Stimulated activated naive B cell treated with anti-CD40 and anti-IgM and Interleukin-4, amounts not matched to agents 10 μg/mL and 1 μg/mL and 100 μg/mL, for 72 hours (primary cell): ENCODE results near the gene BGN.

Source experiments
- ATAC-seq, 2 donors: fragments of 150-1000 bp; cut with Tn5 transposase; replicated peaks; 2 replicates each; pipeline ENCODE4 v1.10.0; 2021; ENCODE audit warnings: moderate library complexity in 1 of 2
- DNase-seq: peaks from one replicate; pipeline ENCODE4 v3.0.0; 2021
- H3K27ac Mint-ChIP-seq: one replicate; pipeline ENCODE4 v1.8.0; 2022; ENCODE audit warnings: mild to moderate bottlenecking, mixed read lengths
- H3K27me3 Mint-ChIP-seq, 2 donors: one replicate each; pipeline ENCODE4 v1.8.0; 2022; ENCODE audit warnings: mixed read lengths in 2 of 2
- H3K36me3 Mint-ChIP-seq, 2 donors: one replicate each; pipeline ENCODE4 v1.8.0; 2022; ENCODE audit warnings: mixed read lengths in 2 of 2, mild to moderate bottlenecking in 1 of 2
- H3K4me1 Mint-ChIP-seq, 2 donors: one replicate each; pipeline ENCODE4 v1.8.0; 2022; ENCODE audit warnings: mixed read lengths in 2 of 2, mild to moderate bottlenecking in 1 of 2
- H3K4me3 Mint-ChIP-seq, 2 donors: one replicate each; pipeline ENCODE4 v1.8.0; 2022; ENCODE audit warnings: mild to moderate bottlenecking in 2 of 2, mixed read lengths in 2 of 2, moderate library complexity in 1 of 2
- H3K9me3 Mint-ChIP-seq, 2 donors: one replicate each; pipeline ENCODE4 v1.8.0; 2022; ENCODE audit warnings: mixed read lengths in 2 of 2, mild to moderate bottlenecking in 1 of 2

BGN gene

DNA sequence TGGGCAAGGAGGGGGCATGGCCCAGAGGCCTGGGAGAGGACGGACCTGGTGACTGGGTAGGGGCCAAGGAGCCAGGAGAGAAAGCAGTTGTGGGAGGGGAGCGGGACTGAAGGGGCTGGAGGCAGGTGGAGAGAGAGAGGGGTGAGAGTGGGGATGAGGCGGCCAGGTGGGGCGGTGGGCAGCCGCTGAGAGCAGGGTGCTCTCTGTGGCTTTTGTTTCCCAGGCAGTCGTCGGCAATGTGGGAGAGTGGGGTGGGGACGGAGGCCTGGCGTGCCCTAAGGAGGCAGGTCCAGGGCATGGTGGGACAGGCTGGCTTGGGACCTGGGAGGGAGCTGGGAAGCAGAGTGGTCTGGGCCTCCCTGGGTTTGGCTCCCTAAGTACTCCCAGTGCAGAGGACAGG is 19.5 kb downstream of the BGN start:
- H3K4me3 Mint-ChIP-seq, result no peak overlapping the region
- peaks cover 5 to 6% of the 10 kb centered on the region in 2 donors for H3K4me1 Mint-ChIP-seq
- ATAC-seq (no peak), DNase-seq (no peak)
- no peak overlapping the region for H3K27ac Mint-ChIP-seq
- peaks cover 12 to 27% of the 10 kb centered on the region in 2 donors for H3K27me3 Mint-ChIP-seq
- no peaks in the 10 kb centered on the region for H3K9me3 Mint-ChIP-seq
- H3K36me3 Mint-ChIP-seq, result no peaks in the 10 kb centered on the region

GRCh38 chrX:153515435-153515834 is 20.7 kb downstream of the BGN start:
- Mint-ChIP-seq H3K4me1 (peaks cover 5 to 6% of the 10 kb centered on the region in 2 donors), H3K36me3 (no peaks in the 10 kb centered on the region), H3K4me3 (no peak overlapping the region), H3K27me3 (peaks cover 12 to 35% of the 10 kb centered on the region in 2 donors), H3K27ac (no peak overlapping the region), H3K9me3 (no peaks in the 10 kb centered on the region)
- no peak for DNase-seq
- ATAC-seq, result no peak

GRCh38 chrX:153516073-153516472 is 21.3 kb downstream of the BGN start:
- Mint-ChIP-seq H3K36me3 (no peaks in the 10 kb centered on the region), H3K4me1 (peaks cover 5 to 6% of the 10 kb centered on the region in 2 donors), H3K9me3 (no peaks in the 10 kb centered on the region), H3K27ac (no peak overlapping the region), H3K4me3 (no peak overlapping the region), H3K27me3 (peaks cover 15 to 40% of the 10 kb centered on the region in 2 donors)
- ATAC-seq, result no peak
- DNase-seq, result no peak

- Mint-ChIP-seq H3K27ac (no peak within 1 kb of the TSS), H3K4me1 (peaks cover 5 to 6% of the 10 kb centered on the region in 2 donors), H3K36me3 (no peaks in the 10 kb centered on the region), H3K27me3 (peaks cover 24 to 52% of the 10 kb centered on the region in 2 donors), H3K4me3 (peak within 1 kb of the TSS in 1 of 2 donors; percentile 23), H3K9me3 (no peaks in the 10 kb centered on the region)
- no peak for ATAC-seq
- no peak for DNase-seq
These were observed 22.6 kb downstream of the BGN start, which contains the start of gene ATP2B3 for GRCh38 chrX:153517423-153517822. Gene ATP2B3 (plus strand): TSS chrX:153517642. CDS start chrX:153536248, 18,606 bp downstream.

DNA sequence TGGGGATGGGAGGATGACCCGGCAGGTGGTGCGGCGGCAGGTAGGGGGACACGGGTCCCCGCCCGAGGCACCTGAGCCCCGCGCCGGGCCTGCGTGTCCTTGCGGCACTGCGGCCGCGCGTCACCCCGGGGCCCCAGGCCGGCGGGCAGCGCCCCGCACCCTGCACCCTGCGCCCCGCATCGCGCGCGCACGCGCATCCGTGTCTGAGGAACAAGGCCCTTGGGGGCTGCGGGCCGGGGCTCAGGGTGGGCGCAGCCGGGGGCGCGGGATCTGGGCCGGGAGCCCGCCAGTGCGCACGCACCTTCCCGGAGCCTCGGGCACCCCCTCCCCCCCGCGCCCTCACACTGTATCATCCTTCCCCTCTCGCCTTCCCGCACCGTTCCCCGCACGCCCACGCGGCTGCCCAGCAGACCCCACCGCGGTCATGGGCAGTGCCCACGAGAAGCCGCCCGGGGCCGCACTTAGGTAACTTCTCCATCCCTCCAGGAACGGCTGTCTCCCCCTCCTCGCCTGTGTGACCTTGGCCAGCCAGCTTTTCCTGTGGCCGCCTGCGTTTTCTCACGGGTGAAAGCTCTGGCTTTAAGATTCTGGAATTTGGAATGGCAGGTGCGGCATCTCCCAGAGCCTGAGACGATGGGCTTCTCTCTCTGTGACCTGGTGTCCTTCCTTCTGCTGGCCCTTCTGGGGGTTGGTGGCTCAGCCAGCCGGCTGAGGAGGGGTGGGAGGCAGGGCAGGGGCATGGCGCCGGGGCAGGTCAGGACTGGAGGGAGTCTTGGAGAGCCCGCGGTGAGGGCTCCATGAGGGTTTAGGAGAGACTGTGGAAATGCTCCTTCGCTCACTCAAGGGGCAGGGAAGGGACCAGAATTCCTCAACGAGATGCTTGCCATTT is 23.4 kb downstream of the BGN start:
- DNase-seq (no peak), ATAC-seq (no peak)
- Mint-ChIP-seq H3K4me3 (peak overlapping the region in 1 of 2 donors; percentile 23), H3K27me3 (peaks cover 25 to 53% of the 10 kb centered on the region in 2 donors), H3K9me3 (no peaks in the 10 kb centered on the region), H3K36me3 (no peaks in the 10 kb centered on the region), H3K27ac (no peak overlapping the region), H3K4me1 (peaks cover 5 to 6% of the 10 kb centered on the region in 2 donors)

DNA sequence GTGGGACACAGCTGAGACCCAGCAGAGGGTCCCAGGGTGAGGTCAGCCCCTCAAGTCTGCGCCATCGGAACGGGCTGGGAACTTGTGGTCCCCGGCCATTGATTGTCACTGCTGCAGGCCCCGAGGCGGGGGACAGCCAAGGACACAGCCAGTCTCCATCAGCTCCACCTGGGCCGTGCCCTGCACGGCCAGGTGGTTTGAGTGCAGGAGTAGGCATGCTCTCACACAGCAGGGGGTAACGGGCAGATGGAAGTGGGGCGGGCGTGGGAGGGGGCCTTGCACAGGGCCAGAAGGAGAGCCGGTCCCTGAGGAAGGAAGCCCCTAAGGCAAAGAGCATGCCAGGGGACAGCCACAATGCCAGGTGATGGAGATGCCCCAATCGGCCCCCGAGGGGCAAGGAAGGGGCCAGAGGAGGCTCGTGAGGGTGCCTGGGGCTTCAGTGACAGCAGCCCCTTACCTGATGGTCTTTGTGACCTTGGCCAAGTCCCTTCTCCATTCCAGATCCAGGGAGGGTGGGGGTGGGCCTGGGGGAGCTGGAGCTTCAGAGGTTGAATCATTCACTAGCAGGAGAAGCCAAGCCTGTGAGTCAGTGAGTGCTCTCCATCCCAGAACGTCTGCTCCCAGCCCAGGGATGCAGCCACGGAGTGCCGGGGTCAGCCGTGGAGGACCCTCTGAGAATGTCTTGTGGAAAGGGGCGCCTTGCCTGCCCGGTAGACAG is 24.9 kb downstream of the BGN start:
- Mint-ChIP-seq H3K27ac (no peak overlapping the region), H3K36me3 (no peaks in the 10 kb centered on the region), H3K9me3 (no peaks in the 10 kb centered on the region), H3K4me1 (peaks cover 5 to 6% of the 10 kb centered on the region in 2 donors), H3K4me3 (no peak overlapping the region), H3K27me3 (peaks cover 25 to 53% of the 10 kb centered on the region in 2 donors)
- no peak for DNase-seq
- no peak for ATAC-seq

DNA sequence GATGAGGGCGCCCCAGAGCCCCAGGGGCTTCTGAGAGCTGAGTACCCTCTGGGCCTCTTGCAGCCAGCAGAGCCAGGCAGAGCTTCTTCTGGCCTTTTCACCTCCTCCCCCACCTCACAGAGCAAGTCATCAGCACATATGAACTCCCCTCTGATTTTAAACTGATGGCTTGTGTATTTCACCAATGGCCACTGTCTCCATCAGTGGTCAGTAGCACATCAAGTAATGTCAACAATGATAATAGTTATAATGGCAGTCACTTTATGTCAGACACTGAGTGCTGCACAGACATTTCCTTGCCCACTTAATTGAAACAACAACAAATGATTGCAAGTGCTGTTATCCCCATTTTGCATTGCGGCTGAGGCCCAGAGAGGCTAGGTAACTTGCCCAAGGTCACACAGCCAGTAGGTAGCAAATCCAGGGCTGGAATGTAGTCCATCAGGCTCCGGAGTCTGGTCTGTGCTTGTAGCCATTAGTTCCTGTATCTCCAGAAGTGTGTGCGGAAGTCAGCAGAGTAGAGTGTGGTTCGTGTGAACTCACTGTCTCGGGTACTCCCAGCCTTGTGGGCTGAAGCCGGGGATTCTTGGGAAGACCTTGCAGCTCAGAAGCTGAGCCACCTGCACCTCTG is 25.6 kb downstream of the BGN start:
- ATAC-seq (no peak), DNase-seq (no peak)
- peaks cover 5 to 6% of the 10 kb centered on the region in 2 donors for H3K4me1 Mint-ChIP-seq
- H3K9me3 Mint-ChIP-seq, result no peaks in the 10 kb centered on the region
- H3K27me3 Mint-ChIP-seq, result peaks cover 25 to 53% of the 10 kb centered on the region in 2 donors
- H3K36me3 Mint-ChIP-seq, result no peaks in the 10 kb centered on the region
- H3K27ac Mint-ChIP-seq, result no peak overlapping the region
- H3K4me3 Mint-ChIP-seq, result no peak overlapping the region

- Mint-ChIP-seq H3K27me3 (peaks cover 24 to 47% of the 10 kb centered on the region in 2 donors), H3K4me1 (peaks cover 3 to 5% of the 10 kb centered on the region in 2 donors), H3K4me3 (no peak overlapping the region), H3K9me3 (no peaks in the 10 kb centered on the region), H3K36me3 (no peaks in the 10 kb centered on the region), H3K27ac (no peak overlapping the region)
- no peak for ATAC-seq
- no peak for DNase-seq
These were observed 26.3 kb downstream of the BGN start for GRCh38 chrX:153521034-153521433.

DNA sequence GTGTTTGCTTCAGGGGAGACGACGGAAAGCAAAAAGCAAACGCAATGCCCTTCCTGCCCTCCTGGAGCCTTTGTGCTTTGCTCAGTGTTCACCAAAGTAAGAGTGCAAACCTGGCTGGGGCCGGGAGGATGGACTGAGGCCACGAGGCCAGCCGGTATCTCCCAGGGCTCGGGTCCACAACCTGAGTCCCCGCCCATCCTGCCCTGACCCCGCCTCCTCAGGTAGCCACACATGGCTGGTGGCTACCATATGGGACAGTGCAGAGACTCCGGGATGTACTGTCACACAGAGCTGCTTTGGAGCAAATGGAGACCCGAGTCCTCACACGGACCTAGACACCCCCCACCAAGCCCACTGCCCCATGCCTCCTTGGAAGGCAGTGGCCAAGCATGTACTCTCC is 27.5 kb downstream of the BGN start:
- H3K4me1 Mint-ChIP-seq, result peaks cover 2 to 5% of the 10 kb centered on the region in 2 donors
- no peaks in the 10 kb centered on the region for H3K36me3 Mint-ChIP-seq
- peaks cover 28 to 48% of the 10 kb centered on the region in 2 donors for H3K27me3 Mint-ChIP-seq
- no peak overlapping the region for H3K4me3 Mint-ChIP-seq
- no peak for DNase-seq
- no peak overlapping the region for H3K27ac Mint-ChIP-seq
- no peaks in the 10 kb centered on the region for H3K9me3 Mint-ChIP-seq
- no peak for ATAC-seq

- no peak for ATAC-seq
- Mint-ChIP-seq H3K27me3 (peaks cover 26 to 49% of the 10 kb centered on the region in 2 donors), H3K9me3 (no peaks in the 10 kb centered on the region)
These were observed 28.5 kb downstream of the BGN start for GRCh38 chrX:153523269-153523668.

GRCh38 chrX:153524234-153524633 is 29.5 kb downstream of the BGN start:
- Mint-ChIP-seq H3K9me3 (no peaks in the 10 kb centered on the region), H3K4me1 (no peaks in the 10 kb centered on the region), H3K36me3 (no peaks in the 10 kb centered on the region), H3K27ac (no peak overlapping the region), H3K27me3 (peaks cover 22 to 39% of the 10 kb centered on the region in 2 donors), H3K4me3 (no peak overlapping the region)
- no peak for DNase-seq
- ATAC-seq, result no peak

More at GRCh38 chrX:153523269-153523668, 28.5 kb downstream of the BGN start:
- DNase-seq, result no peak
- Mint-ChIP-seq H3K4me3 (no peak overlapping the region), H3K27ac (no peak overlapping the region), H3K4me1 (peaks cover 2 to 3% of the 10 kb centered on the region in 2 donors), H3K36me3 (no peaks in the 10 kb centered on the region)

GRCh38 chrX:153525451-153525850 is 30.7 kb downstream of the BGN start:
- Mint-ChIP-seq H3K27me3 (peaks cover 22 to 31% of the 10 kb centered on the region in 2 donors), H3K4me1 (no peaks in the 10 kb centered on the region), H3K27ac (no peak overlapping the region), H3K36me3 (no peaks in the 10 kb centered on the region), H3K4me3 (no peak overlapping the region), H3K9me3 (no peaks in the 10 kb centered on the region)
- DNase-seq (no peak), ATAC-seq (no peak)

GRCh38 chrX:153526042-153526441 is 31.3 kb downstream of the BGN start:
- Mint-ChIP-seq H3K27me3 (peaks cover 20 to 26% of the 10 kb centered on the region in 2 donors), H3K27ac (no peak overlapping the region), H3K9me3 (no peaks in the 10 kb centered on the region), H3K36me3 (no peaks in the 10 kb centered on the region), H3K4me1 (no peaks in the 10 kb centered on the region), H3K4me3 (no peak overlapping the region)
- DNase-seq, result no peak
- ATAC-seq, result no peak

DNA sequence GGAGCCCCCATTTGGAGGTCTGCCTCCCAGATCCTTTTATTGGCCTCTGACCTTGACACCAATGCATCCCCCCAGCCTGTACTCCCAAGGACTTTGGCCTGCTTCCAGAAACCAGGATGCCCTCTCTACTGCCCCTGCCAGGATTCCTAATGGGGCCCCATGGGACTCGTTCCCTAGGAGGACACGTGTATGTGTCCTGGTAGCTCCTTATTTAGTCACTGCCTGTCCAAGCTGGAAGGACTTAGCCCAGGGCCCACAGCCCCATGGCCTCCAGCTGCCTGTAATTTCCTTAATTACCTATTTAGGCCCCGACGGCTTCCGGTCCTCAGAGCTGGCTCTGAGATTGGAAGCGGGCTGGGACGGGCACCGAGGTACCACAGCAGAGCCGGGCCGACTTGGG is 32.0 kb downstream of the BGN start:
- H3K4me1 Mint-ChIP-seq, result no peaks in the 10 kb centered on the region
- H3K9me3 Mint-ChIP-seq, result no peaks in the 10 kb centered on the region
- no peaks in the 10 kb centered on the region for H3K36me3 Mint-ChIP-seq
- no peak for ATAC-seq
- peaks cover 17 to 20% of the 10 kb centered on the region in 2 donors for H3K27me3 Mint-ChIP-seq
- H3K4me3 Mint-ChIP-seq, result no peak overlapping the region
- H3K27ac Mint-ChIP-seq, result no peak overlapping the region
- no peak for DNase-seq
